Measurements from ENCODE around the gene CDYL2.
A peak's percentile ranks its signal among the peaks of the same experiment; 100 is the strongest.

The CDYL2 gene

DNA sequence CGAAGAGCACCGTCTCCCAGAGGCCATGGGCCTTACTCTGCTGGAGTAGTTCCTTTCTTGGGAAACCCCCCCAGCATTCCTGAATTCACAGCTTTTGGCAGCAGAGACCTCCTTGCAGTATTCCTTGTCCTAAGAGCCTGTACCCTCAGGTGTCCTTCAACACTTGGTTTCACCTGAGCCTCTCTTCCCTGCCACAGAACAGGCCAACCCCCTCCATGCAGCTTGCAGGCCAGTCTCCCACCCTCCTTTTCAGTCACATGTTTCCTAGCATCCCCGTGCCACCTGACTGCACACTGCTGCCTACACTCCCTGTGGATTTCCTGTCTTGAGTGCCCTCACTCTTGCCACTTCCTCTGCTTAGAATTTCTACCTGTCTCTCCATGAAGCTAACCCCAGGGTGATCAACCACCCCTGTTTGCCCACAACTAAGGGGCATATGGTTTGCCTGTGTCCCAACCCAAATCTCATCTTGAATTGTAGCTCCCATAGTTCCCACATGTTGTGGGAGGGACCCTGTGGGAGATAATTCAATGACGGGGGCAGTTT lies 198.1 kb downstream of the CDYL2 start:
- H3K4me1 ChIP-seq (ENCODE audit: control insufficient read depth in 1 of 2, insufficient read depth in 2 of 2, low read length in 2 of 2): no peaks in the 10 kb centered on the region
- no peak overlapping the region for H3K18ac ChIP-seq (ENCODE audit: low read length)
- H2BK120ac ChIP-seq (ENCODE audit: insufficient read depth, low read length, poor library complexity): no peak overlapping the region
- H3K14ac ChIP-seq (ENCODE audit: low read length): no peak overlapping the region
- H3K9me3 ChIP-seq (ENCODE audit: insufficient read depth, low read depth, low read length): peaks cover 15% of the 10 kb centered on the region
- no peaks in the 10 kb centered on the region for H3K79me1 ChIP-seq (ENCODE audit: low read length)
- H4K8ac ChIP-seq (ENCODE audit: low read depth, low read length): no peak overlapping the region
- DNase-seq: no peak
- H3K79me2 ChIP-seq (ENCODE audit: control insufficient read depth, insufficient read depth, low read length, poor library complexity): no peaks in the 10 kb centered on the region
- no peak overlapping the region for H3K4me2 ChIP-seq (ENCODE audit: low read length)
- H2AFZ ChIP-seq (ENCODE audit: insufficient read depth, low read length, poor library complexity): no peak overlapping the region
- no peak overlapping the region for H3K4me3 ChIP-seq (ENCODE audit: low read depth, low read length)
- no CpG with 5 or more reads among the region's 4 CpGs for WGBS (ENCODE audit: extremely low coverage, insufficient coverage, insufficient read length)
- H3K23ac ChIP-seq (ENCODE audit: low read length): no peak overlapping the region
- no peak overlapping the region for H2BK5ac ChIP-seq (ENCODE audit: low read depth, low read length, poor library complexity)
- H2BK12ac ChIP-seq (ENCODE audit: low read length): no peak overlapping the region
- H4K12ac ChIP-seq (ENCODE audit: low read depth, low read length): no peak overlapping the region
- H3K27ac ChIP-seq (ENCODE audit: low read depth, low read length): no peak overlapping the region
- H3K36me3 ChIP-seq (ENCODE audit: control insufficient read depth in 1 of 2, insufficient read depth in 2 of 2, low read length in 2 of 2): no peaks in the 10 kb centered on the region
- H3K27me3 ChIP-seq (ENCODE audit: insufficient read depth, low read length): no peaks in the 10 kb centered on the region
- no peak overlapping the region for H3K9ac ChIP-seq (ENCODE audit: low read length)
- no peak overlapping the region for H2AK5ac ChIP-seq (ENCODE audit: low read length)
- H4K91ac ChIP-seq (ENCODE audit: low read depth, low read length): no peak overlapping the region
- H3K4ac ChIP-seq (ENCODE audit: low read depth, low read length): no peak overlapping the region

- Histone ChIP-seq H3K36me3 (ENCODE audit: control insufficient read depth in 1 of 2, insufficient read depth in 2 of 2, low read length in 2 of 2) (no peaks in the 10 kb centered on the region), H2BK120ac (ENCODE audit: insufficient read depth, low read length, poor library complexity) (no peak overlapping the region), H3K9me3 (ENCODE audit: insufficient read depth, low read depth, low read length) (peaks cover 12% of the 10 kb centered on the region), H2BK5ac (ENCODE audit: low read depth, low read length, poor library complexity) (no peak overlapping the region), H4K91ac (ENCODE audit: low read depth, low read length) (no peak overlapping the region), H3K18ac (ENCODE audit: low read length) (no peak overlapping the region), H3K79me1 (ENCODE audit: low read length) (no peaks in the 10 kb centered on the region), H4K8ac (ENCODE audit: low read depth, low read length) (no peak overlapping the region), H3K23ac (ENCODE audit: low read length) (no peak overlapping the region), H3K27ac (ENCODE audit: low read depth, low read length) (no peak overlapping the region), H2AK5ac (ENCODE audit: low read length) (no peak overlapping the region), H3K4me1 (ENCODE audit: control insufficient read depth in 1 of 2, insufficient read depth in 2 of 2, low read length in 2 of 2) (no peaks in the 10 kb centered on the region), H3K4ac (ENCODE audit: low read depth, low read length) (no peak overlapping the region), H2AFZ (ENCODE audit: insufficient read depth, low read length, poor library complexity) (no peak overlapping the region), H3K14ac (ENCODE audit: low read length) (no peak overlapping the region), H2BK12ac (ENCODE audit: low read length) (no peak overlapping the region), H3K4me2 (ENCODE audit: low read length) (no peak overlapping the region), H4K12ac (ENCODE audit: low read depth, low read length) (no peak overlapping the region), H3K27me3 (ENCODE audit: insufficient read depth, low read length) (no peaks in the 10 kb centered on the region), H3K9ac (ENCODE audit: low read length) (no peak overlapping the region), H3K79me2 (ENCODE audit: control insufficient read depth, insufficient read depth, low read length, poor library complexity) (no peaks in the 10 kb centered on the region), H3K4me3 (ENCODE audit: low read depth, low read length) (peak overlapping the region; percentile 3)
- WGBS (ENCODE audit: extremely low coverage, insufficient coverage, insufficient read length): no CpG with 5 or more reads among the region's 8 CpGs
- no peak for DNase-seq
These were observed 199.6 kb downstream of the CDYL2 start for GRCh38 chr16:80604600-80605355.

DNA sequence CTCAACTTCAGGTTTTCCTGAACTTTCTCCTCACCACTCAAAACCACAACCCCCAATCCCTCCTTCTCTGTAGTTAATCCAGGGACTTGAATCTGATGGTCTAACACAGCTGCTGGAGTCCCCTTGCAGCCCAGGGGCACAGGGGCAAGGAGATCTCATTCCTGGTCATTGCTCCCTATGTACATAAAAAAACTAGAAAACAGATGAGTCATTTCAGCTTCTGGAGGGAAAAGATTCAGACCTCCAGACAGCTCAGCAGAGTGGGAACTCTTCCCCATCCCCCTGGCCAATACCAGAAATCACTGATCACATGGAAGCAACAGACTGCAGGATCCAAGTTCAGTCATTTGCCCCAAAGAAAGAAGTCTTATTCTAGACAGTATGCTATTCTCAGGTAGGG lies 201.5 kb downstream of the CDYL2 start:
- H2BK5ac ChIP-seq (ENCODE audit: low read depth, low read length, poor library complexity): no peak overlapping the region

GRCh38 chr16:80601182-80601581 lies 203.2 kb downstream of the CDYL2 start:
- no peak overlapping the region for H3K4me3 ChIP-seq (ENCODE audit: low read depth, low read length)
- H2AFZ ChIP-seq (ENCODE audit: insufficient read depth, low read length, poor library complexity): no peak overlapping the region
- H2BK12ac ChIP-seq (ENCODE audit: low read length): no peak overlapping the region
- no peak overlapping the region for H3K27ac ChIP-seq (ENCODE audit: low read depth, low read length)
- H3K4me1 ChIP-seq (ENCODE audit: control insufficient read depth in 1 of 2, insufficient read depth in 2 of 2, low read length in 2 of 2): no peaks in the 10 kb centered on the region
- H4K12ac ChIP-seq (ENCODE audit: low read depth, low read length): no peak overlapping the region
- WGBS (ENCODE audit: extremely low coverage, insufficient coverage, insufficient read length): no CpG with 5 or more reads among the region's 4 CpGs
- no peak overlapping the region for H3K4me2 ChIP-seq (ENCODE audit: low read length)
- no peak for DNase-seq
- H2AK5ac ChIP-seq (ENCODE audit: low read length): no peak overlapping the region
- H3K9ac ChIP-seq (ENCODE audit: low read length): no peak overlapping the region
- no peak overlapping the region for H4K91ac ChIP-seq (ENCODE audit: low read depth, low read length)
- H3K27me3 ChIP-seq (ENCODE audit: insufficient read depth, low read length): no peaks in the 10 kb centered on the region
- H4K8ac ChIP-seq (ENCODE audit: low read depth, low read length): no peak overlapping the region
- no peak overlapping the region for H2BK120ac ChIP-seq (ENCODE audit: insufficient read depth, low read length, poor library complexity)
- no peaks in the 10 kb centered on the region for H3K36me3 ChIP-seq (ENCODE audit: control insufficient read depth in 1 of 2, insufficient read depth in 2 of 2, low read length in 2 of 2)
- no peaks in the 10 kb centered on the region for H3K79me2 ChIP-seq (ENCODE audit: control insufficient read depth, insufficient read depth, low read length, poor library complexity)
- no peak overlapping the region for H3K23ac ChIP-seq (ENCODE audit: low read length)
- H3K9me3 ChIP-seq (ENCODE audit: insufficient read depth, low read depth, low read length): peaks cover 6% of the 10 kb centered on the region
- H3K18ac ChIP-seq (ENCODE audit: low read length): no peak overlapping the region
- no peak overlapping the region for H3K4ac ChIP-seq (ENCODE audit: low read depth, low read length)
- no peak overlapping the region for H2BK5ac ChIP-seq (ENCODE audit: low read depth, low read length, poor library complexity)
- H3K14ac ChIP-seq (ENCODE audit: low read length): no peak overlapping the region
- no peaks in the 10 kb centered on the region for H3K79me1 ChIP-seq (ENCODE audit: low read length)

More for the DNA sequence above, 201.5 kb downstream of the CDYL2 start:
- Histone ChIP-seq H4K8ac (ENCODE audit: low read depth, low read length) (no peak overlapping the region), H3K4me1 (ENCODE audit: control insufficient read depth in 1 of 2, insufficient read depth in 2 of 2, low read length in 2 of 2) (no peaks in the 10 kb centered on the region), H3K14ac (ENCODE audit: low read length) (no peak overlapping the region), H4K12ac (ENCODE audit: low read depth, low read length) (no peak overlapping the region), H3K23ac (ENCODE audit: low read length) (no peak overlapping the region), H3K36me3 (ENCODE audit: control insufficient read depth in 1 of 2, insufficient read depth in 2 of 2, low read length in 2 of 2) (no peaks in the 10 kb centered on the region), H3K4me2 (ENCODE audit: low read length) (no peak overlapping the region), H3K9ac (ENCODE audit: low read length) (no peak overlapping the region), H4K91ac (ENCODE audit: low read depth, low read length) (no peak overlapping the region), H3K27me3 (ENCODE audit: insufficient read depth, low read length) (no peaks in the 10 kb centered on the region), H3K9me3 (ENCODE audit: insufficient read depth, low read depth, low read length) (peaks cover 11% of the 10 kb centered on the region), H3K4me3 (ENCODE audit: low read depth, low read length) (no peak overlapping the region), H3K27ac (ENCODE audit: low read depth, low read length) (no peak overlapping the region), H3K79me2 (ENCODE audit: control insufficient read depth, insufficient read depth, low read length, poor library complexity) (no peaks in the 10 kb centered on the region), H3K18ac (ENCODE audit: low read length) (no peak overlapping the region), H2AK5ac (ENCODE audit: low read length) (no peak overlapping the region), H3K79me1 (ENCODE audit: low read length) (no peaks in the 10 kb centered on the region), H3K4ac (ENCODE audit: low read depth, low read length) (no peak overlapping the region), H2BK120ac (ENCODE audit: insufficient read depth, low read length, poor library complexity) (no peak overlapping the region), H2BK12ac (ENCODE audit: low read length) (no peak overlapping the region), H2AFZ (ENCODE audit: insufficient read depth, low read length, poor library complexity) (no peak overlapping the region)
- no peak for DNase-seq
